Caco-2 (cell line): Measurements from ENCODE around the gene NOS3. TPM values are rescaled to one million over a fixed set of nuclear protein-coding genes. Genes with fewer than 3 reads are reported as not detected.

Experiments
- BruUV-seq: library from RNA; stranded (reverse); fragments of 400-500 nt; replicated peaks from 2 replicates; lab custom pipeline; 2021; lab: Mats Ljungman, UMichigan
- CTCF ChIA-PET: fragments of 300-600 bp; sonication (Branson Sonifier 250); formaldehyde crosslinking; loops from one replicate; lab custom pipeline; 2022; ENCODE audit warnings: antibody characterized with exemption; lab: Charles Lee
- POLR2A ChIA-PET: fragments of 300-600 bp; sonication (Branson Sonifier 250); formaldehyde crosslinking; loops from one replicate; lab custom pipeline; 2022; ENCODE audit warnings: antibody characterized with exemption; lab: Charles Lee
- DNase-seq, 2 experiments: peaks; one replicate each; pipeline versions ENCODE4 v3.0.0 to v3.0.0-alpha.2; 2020 to 2022
- H3K27me3 ChIP-seq: replicated peaks from 2 replicates; pipeline ENCODE4 v1.6.0; 2011; ENCODE audit warnings: low read length; ENCODE audit not compliant: control insufficient read depth, insufficient read depth
- H3K36me3 ChIP-seq: 2 replicates; pipeline ENCODE4 v1.5.1; 2011; ENCODE audit warnings: low read length; ENCODE audit not compliant: control insufficient read depth, insufficient read depth
- H3K4me1 ChIP-seq: fragments of 250-450 bp; sonication (Bioruptor Pico); 2 replicates; pipeline ENCODE4 v1.5.1; 2020; ENCODE audit warnings: mild to moderate bottlenecking
- H3K4me3 ChIP-seq: 2 replicates; pipeline ENCODE4 v1.5.1; 2011; ENCODE audit warnings: low read depth, mild to moderate bottlenecking, control low read depth, low read length
- H3K9me3 ChIP-seq: fragments of 250-450 bp; sonication (Bioruptor Pico); 2 replicates; pipeline ENCODE4 v1.5.1; 2020; ENCODE audit warnings: mild to moderate bottlenecking, moderate library complexity
- H3K27ac Mint-ChIP-seq: one replicate; pipeline ENCODE4 v1.8.0; 2022; ENCODE audit warnings: mixed read lengths; ENCODE audit not compliant: unreplicated experiment
- H3K27me3 Mint-ChIP-seq: one replicate; pipeline ENCODE4 v1.8.0; 2022; ENCODE audit warnings: mixed read lengths; ENCODE audit not compliant: insufficient read depth, unreplicated experiment
- H3K36me3 Mint-ChIP-seq: one replicate; pipeline ENCODE4 v1.8.0; 2022; ENCODE audit warnings: mild to moderate bottlenecking, mixed read lengths; ENCODE audit not compliant: insufficient read depth, unreplicated experiment
- H3K4me1 Mint-ChIP-seq: one replicate; pipeline ENCODE4 v1.8.0; 2022; ENCODE audit warnings: low read depth, mixed read lengths; ENCODE audit not compliant: unreplicated experiment
- H3K4me3 Mint-ChIP-seq: one replicate; pipeline ENCODE4 v1.8.0; 2022; ENCODE audit warnings: mild to moderate bottlenecking, moderate library complexity, mixed read lengths; ENCODE audit not compliant: unreplicated experiment
- H3K9me3 Mint-ChIP-seq: one replicate; pipeline ENCODE4 v1.8.0; 2022; ENCODE audit warnings: mixed read lengths; ENCODE audit not compliant: unreplicated experiment
- intact Hi-C: fragments of 100-400 bp; cut with micrococcal nuclease; formaldehyde crosslinking; loops from one replicate; pipeline ENCODE4 v1.10.0; 2022; ENCODE audit not compliant: unreplicated experiment
- total RNA-seq: library from RNA; stranded (reverse); gene quantifications from 2 replicates; pipeline ENCODE4 v1.2.3, GENCODE V29; 2022
- TF ChIP-seq, protein P1 (sequence below), 2 experiments: fragments of 200-600 bp in 1 of 2; IDR thresholded peaks; 1 replicate in 1 of 2; 2 replicates in 1 of 2; pipeline versions ENCODE4 v1.5.1 to v1.8.0; 2011 to 2022; ENCODE audit warnings: antibody characterized with exemption in 1 of 2, control low read depth in 1 of 2, inconsistent platforms in 1 of 2, low read depth in 1 of 2, low read length in 1 of 2, mild to moderate bottlenecking in 1 of 2, moderate library complexity in 1 of 2; ENCODE audit not compliant: insufficient read depth in 1 of 2, severe bottlenecking in 1 of 2, unreplicated experiment in 1 of 2

NOS3 gene
- total RNA-seq, 1 experiment from 2014 or later, result 1.1 TPM

- H3K27me3 Mint-ChIP-seq, result no peaks in the 10 kb centered on the region
- intact Hi-C loops, result no loop called here
- CTCF ChIA-PET, result no interaction called here
- no TSS peak for BruUV-seq
- no peak overlapping the region for H3K27ac Mint-ChIP-seq
- no peak overlapping the region for H3K4me3 Mint-ChIP-seq
- Histone ChIP-seq H3K36me3 (no peaks in the 10 kb centered on the region), H3K4me3 (no peak overlapping the region), H3K4me1 (peaks cover 10% of the 10 kb centered on the region), H3K9me3 (no peaks in the 10 kb centered on the region), H3K27me3 (no peaks in the 10 kb centered on the region)
- DNase-seq, result no peak
- H3K36me3 Mint-ChIP-seq, result peaks cover 6% of the 10 kb centered on the region
- TF ChIP-seq, protein P1, sequence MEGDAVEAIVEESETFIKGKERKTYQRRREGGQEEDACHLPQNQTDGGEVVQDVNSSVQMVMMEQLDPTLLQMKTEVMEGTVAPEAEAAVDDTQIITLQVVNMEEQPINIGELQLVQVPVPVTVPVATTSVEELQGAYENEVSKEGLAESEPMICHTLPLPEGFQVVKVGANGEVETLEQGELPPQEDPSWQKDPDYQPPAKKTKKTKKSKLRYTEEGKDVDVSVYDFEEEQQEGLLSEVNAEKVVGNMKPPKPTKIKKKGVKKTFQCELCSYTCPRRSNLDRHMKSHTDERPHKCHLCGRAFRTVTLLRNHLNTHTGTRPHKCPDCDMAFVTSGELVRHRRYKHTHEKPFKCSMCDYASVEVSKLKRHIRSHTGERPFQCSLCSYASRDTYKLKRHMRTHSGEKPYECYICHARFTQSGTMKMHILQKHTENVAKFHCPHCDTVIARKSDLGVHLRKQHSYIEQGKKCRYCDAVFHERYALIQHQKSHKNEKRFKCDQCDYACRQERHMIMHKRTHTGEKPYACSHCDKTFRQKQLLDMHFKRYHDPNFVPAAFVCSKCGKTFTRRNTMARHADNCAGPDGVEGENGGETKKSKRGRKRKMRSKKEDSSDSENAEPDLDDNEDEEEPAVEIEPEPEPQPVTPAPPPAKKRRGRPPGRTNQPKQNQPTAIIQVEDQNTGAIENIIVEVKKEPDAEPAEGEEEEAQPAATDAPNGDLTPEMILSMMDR (IDR thresholded peaks at IDR 0.05; ENCODE audit: insufficient read depth in 1 of 2, low read depth in 1 of 2, low read length in 1 of 2, severe bottlenecking in 1 of 2, unreplicated experiment in 1 of 2), result no peak
- peaks cover 5% of the 10 kb centered on the region for H3K4me1 Mint-ChIP-seq
- H3K9me3 Mint-ChIP-seq, result no peaks in the 10 kb centered on the region
- POLR2A ChIA-PET, result no interaction called here
These were observed 43.7 kb downstream of the NOS3 start for GRCh38 chr7:151034312-151035025.

GRCh38 chr7:151035026-151035717, 44.4 kb downstream of the NOS3 start:
- Histone ChIP-seq H3K4me3 (no peak overlapping the region), H3K36me3 (no peaks in the 10 kb centered on the region), H3K4me1 (peaks cover 12% of the 10 kb centered on the region), H3K9me3 (no peaks in the 10 kb centered on the region), H3K27me3 (no peaks in the 10 kb centered on the region)
- CTCF ChIA-PET, result no interaction called here
- peaks cover 6% of the 10 kb centered on the region for H3K36me3 Mint-ChIP-seq
- TF ChIP-seq, protein P1 (IDR thresholded peaks at IDR 0.05; ENCODE audit: insufficient read depth in 1 of 2, low read depth in 1 of 2, low read length in 1 of 2, severe bottlenecking in 1 of 2, unreplicated experiment in 1 of 2), result no peak
- BruUV-seq, result no TSS peak
- peak overlapping the region; percentile 42 for H3K27ac Mint-ChIP-seq
- H3K9me3 Mint-ChIP-seq, result no peaks in the 10 kb centered on the region
- POLR2A ChIA-PET, result no interaction called here
- DNase-seq, result no peak
- H3K27me3 Mint-ChIP-seq, result no peaks in the 10 kb centered on the region
- intact Hi-C loops, result no loop called here
- peaks cover 5% of the 10 kb centered on the region for H3K4me1 Mint-ChIP-seq
- H3K4me3 Mint-ChIP-seq, result no peak overlapping the region

DNA sequence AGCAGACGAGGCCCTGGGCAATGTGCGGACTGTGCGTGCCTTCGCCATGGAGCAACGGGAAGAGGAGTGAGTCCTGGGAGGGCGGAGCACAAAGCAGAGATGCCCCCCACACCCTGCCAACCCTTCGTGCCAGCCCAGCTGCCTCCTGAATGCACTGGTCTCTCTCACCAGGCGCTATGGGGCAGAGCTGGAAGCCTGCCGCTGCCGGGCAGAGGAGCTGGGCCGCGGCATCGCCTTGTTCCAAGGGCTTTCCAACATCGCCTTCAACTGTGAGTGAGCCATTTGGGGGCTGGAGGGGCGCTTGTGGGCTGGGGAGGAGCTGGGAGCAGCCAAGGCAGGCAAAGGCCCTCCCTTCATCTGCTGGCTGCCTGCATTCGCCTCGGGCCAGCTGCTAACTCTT, 45.1 kb downstream of the NOS3 start:
- POLR2A ChIA-PET, result no interaction called here
- no TSS peak for BruUV-seq
- Histone ChIP-seq H3K36me3 (no peaks in the 10 kb centered on the region), H3K4me3 (no peak overlapping the region), H3K9me3 (no peaks in the 10 kb centered on the region), H3K27me3 (no peaks in the 10 kb centered on the region), H3K4me1 (peaks cover 12% of the 10 kb centered on the region)
- DNase-seq, result no peak
- Mint-ChIP-seq H3K27ac (peak overlapping the region; percentile 42), H3K4me3 (no peak overlapping the region), H3K36me3 (peaks cover 6% of the 10 kb centered on the region), H3K9me3 (no peaks in the 10 kb centered on the region), H3K27me3 (no peaks in the 10 kb centered on the region), H3K4me1 (peaks cover 5% of the 10 kb centered on the region)
- TF ChIP-seq, protein P1 (IDR thresholded peaks at IDR 0.05; ENCODE audit: insufficient read depth in 1 of 2, low read depth in 1 of 2, low read length in 1 of 2, severe bottlenecking in 1 of 2, unreplicated experiment in 1 of 2), result no peak
- intact Hi-C loops, result no loop called here
- CTCF ChIA-PET, result no interaction called here
